ENCODE measurements around the gene REPIN1. TPM values are rescaled to one million over a fixed set of nuclear protein-coding genes. Genes with fewer than 3 reads are reported as not detected.

The REPIN1 gene
- total RNA-seq, 4 donors from 2014 or later, result 115 to 332 (median 159) TPM

GRCh38 chr7:150382123-150382843 lies 13.7 kb downstream of the REPIN1 start:
- no peak for TF ChIP-seq POLR2A (IDR thresholded peaks at IDR 0.05)
- TF ChIP-seq, protein P1, sequence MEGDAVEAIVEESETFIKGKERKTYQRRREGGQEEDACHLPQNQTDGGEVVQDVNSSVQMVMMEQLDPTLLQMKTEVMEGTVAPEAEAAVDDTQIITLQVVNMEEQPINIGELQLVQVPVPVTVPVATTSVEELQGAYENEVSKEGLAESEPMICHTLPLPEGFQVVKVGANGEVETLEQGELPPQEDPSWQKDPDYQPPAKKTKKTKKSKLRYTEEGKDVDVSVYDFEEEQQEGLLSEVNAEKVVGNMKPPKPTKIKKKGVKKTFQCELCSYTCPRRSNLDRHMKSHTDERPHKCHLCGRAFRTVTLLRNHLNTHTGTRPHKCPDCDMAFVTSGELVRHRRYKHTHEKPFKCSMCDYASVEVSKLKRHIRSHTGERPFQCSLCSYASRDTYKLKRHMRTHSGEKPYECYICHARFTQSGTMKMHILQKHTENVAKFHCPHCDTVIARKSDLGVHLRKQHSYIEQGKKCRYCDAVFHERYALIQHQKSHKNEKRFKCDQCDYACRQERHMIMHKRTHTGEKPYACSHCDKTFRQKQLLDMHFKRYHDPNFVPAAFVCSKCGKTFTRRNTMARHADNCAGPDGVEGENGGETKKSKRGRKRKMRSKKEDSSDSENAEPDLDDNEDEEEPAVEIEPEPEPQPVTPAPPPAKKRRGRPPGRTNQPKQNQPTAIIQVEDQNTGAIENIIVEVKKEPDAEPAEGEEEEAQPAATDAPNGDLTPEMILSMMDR (IDR thresholded peaks at IDR 0.05 in 4 of 5, conservative IDR thresholded peaks at IDR 0.05 in 1 of 5), result no peak
- Histone ChIP-seq H3K27me3 (no peaks in the 10 kb centered on the region), H3K36me3 (no peaks in the 10 kb centered on the region), H3K27ac (no peak overlapping the region), H3K9me3 (no peaks in the 10 kb centered on the region), H3K4me1 (peaks cover 24 to 32% of the 10 kb centered on the region in 2 donors), H3K4me3 (no peak overlapping the region)
- no peak for ATAC-seq
- intact Hi-C loops (cut with DNase I; ENCODE audit: low total_unique reads) (no loop called here), in situ Hi-C loops (cut with MboI; ENCODE audit: low sequenced_read_pairs in 4 of 4) (no loop called here)
- no peak for DNase-seq

DNA sequence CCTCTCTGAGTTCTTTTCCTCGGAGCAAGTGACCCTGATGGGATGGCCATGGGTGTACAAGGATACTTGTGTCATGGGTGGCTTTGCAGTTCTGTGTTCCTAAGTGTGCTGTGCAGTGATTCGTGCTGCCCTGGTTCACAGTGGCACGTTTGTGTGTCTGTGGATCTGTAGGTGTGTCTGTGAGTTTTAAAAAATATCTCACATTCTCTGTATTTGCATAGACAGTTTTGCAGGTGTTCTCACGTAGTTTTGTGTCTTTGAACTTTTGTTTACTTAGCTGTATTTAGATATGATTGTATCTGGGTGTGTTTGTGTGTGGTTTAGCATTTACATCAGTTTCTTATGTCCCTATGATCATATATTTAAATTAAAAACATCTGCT lies 14.2 kb downstream of the REPIN1 start:
- H3K27me3 ChIP-seq, result no peaks in the 10 kb centered on the region
- H3K9me3 ChIP-seq, result no peaks in the 10 kb centered on the region
- no peak overlapping the region for H3K27ac ChIP-seq
- H3K4me3 ChIP-seq, result no peak overlapping the region
- in situ Hi-C loops (cut with MboI; ENCODE audit: low sequenced_read_pairs in 4 of 4) (no loop called here), intact Hi-C loops (cut with DNase I; ENCODE audit: low total_unique reads) (no loop called here)
- TF ChIP-seq, protein P1 (IDR thresholded peaks at IDR 0.05 in 4 of 5, conservative IDR thresholded peaks at IDR 0.05 in 1 of 5), result no peak
- TF ChIP-seq POLR2A (IDR thresholded peaks at IDR 0.05), result no peak
- no peak for ATAC-seq
- no peak for DNase-seq
- H3K36me3 ChIP-seq, result no peaks in the 10 kb centered on the region
- peaks cover 24 to 32% of the 10 kb centered on the region in 2 donors for H3K4me1 ChIP-seq

DNA sequence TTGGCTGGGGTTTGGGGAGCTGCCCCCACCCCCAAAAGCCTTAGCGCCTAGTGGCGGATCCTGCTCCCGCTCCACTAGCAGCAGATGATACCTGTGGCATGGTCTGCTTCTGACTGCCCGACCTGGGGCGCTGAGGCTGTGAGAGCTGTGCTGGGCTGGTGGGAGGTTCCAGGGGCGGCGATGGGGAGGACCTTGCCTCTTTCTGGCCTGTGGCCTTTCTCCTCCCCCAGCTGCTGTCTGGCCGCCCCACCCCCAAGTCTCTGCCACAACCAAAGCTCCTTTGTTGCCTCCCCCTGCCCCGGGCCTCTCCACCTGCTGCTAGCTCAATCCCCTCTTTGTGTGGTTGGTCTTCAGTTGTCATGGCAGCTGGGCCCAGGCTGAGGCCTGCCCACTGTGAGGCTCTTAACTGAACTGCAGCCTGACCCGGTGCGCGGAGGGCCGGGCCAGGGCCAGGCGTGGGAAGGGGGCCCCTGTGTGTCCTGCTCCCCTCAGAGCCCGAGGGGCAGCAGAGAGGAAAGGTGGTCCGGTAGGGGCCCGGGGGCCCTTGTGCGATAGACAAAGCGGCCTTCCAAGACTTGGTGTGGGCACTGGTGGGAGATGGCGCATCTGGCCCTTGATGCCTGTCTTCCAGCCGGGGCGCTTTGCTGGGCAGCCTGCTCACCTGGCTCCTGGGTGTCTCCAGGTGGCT lies 15.2 kb downstream of the REPIN1 start:
- Histone ChIP-seq H3K4me1 (peaks cover 17 to 34% of the 10 kb centered on the region in 2 donors), H3K9me3 (no peaks in the 10 kb centered on the region), H3K27ac (no peak overlapping the region), H3K27me3 (no peaks in the 10 kb centered on the region), H3K4me3 (no peak overlapping the region), H3K36me3 (no peaks in the 10 kb centered on the region)
- in situ Hi-C loops (cut with MboI; ENCODE audit: low sequenced_read_pairs in 4 of 4), result no loop called here
- intact Hi-C loops (cut with DNase I; ENCODE audit: low total_unique reads), result no loop called here
- ATAC-seq, result no peak
- TF ChIP-seq, protein P1 (IDR thresholded peaks at IDR 0.05 in 4 of 5, conservative IDR thresholded peaks at IDR 0.05 in 1 of 5), result no peak
- no peak for TF ChIP-seq POLR2A (IDR thresholded peaks at IDR 0.05)
- no peak for DNase-seq

GRCh38 chr7:150384406-150385301 lies 16.0 kb downstream of the REPIN1 start:
- Histone ChIP-seq H3K27me3 (no peaks in the 10 kb centered on the region), H3K9me3 (no peaks in the 10 kb centered on the region), H3K4me1 (peaks cover 23 to 40% of the 10 kb centered on the region in 2 donors), H3K4me3 (no peak overlapping the region), H3K27ac (peak overlapping the region in 2 of 4 donors; percentile 66 to 77), H3K36me3 (no peaks in the 10 kb centered on the region)
- TF ChIP-seq, protein P1 (IDR thresholded peaks at IDR 0.05 in 4 of 5, conservative IDR thresholded peaks at IDR 0.05 in 1 of 5), result no peak
- TF ChIP-seq POLR2A (IDR thresholded peaks at IDR 0.05), result no peak
- ATAC-seq (no peak), DNase-seq (no peak)
- in situ Hi-C loops (cut with MboI; ENCODE audit: low sequenced_read_pairs in 4 of 4) (no loop called here), intact Hi-C loops (cut with DNase I; ENCODE audit: low total_unique reads) (no loop called here)

Measured in gastrocnemius medialis (tissue), 4 donors.